A549 (cell line): Measurements from ENCODE around the gene NDRG2. TPM values are rescaled to one million over a fixed set of nuclear protein-coding genes. Genes with fewer than 3 reads are reported as not detected.

ENCODE experiments used
- ATAC-seq, 2 experiments: fragments of 200-7000 bp in 1 of 2; fragments of >200 bp in 1 of 2; cut with Nextera tagmentation in 1 of 2; cut with Tn5 transposase in 1 of 2; 3 replicates each; pipeline versions ENCODE4 v1.8.0 to v1.9.1; 2018 to 2020; ENCODE audit warnings: mild to moderate bottlenecking in 1 of 2, moderate library complexity in 1 of 2
- CTCF ChIA-PET: fragments of 300-600 bp; sonication (Branson Sonifier 250); formaldehyde crosslinking; extraction: SDS; loops from one replicate; lab custom pipeline; 2021; ENCODE audit warnings: antibody characterized with exemption, inconsistent platforms; lab: Yijun Ruan, JAX
- POLR2A ChIA-PET: fragments of 350-600 bp; formaldehyde crosslinking; extraction: SDS; loops from one replicate; lab custom pipeline; 2021; ENCODE audit warnings: antibody characterized with exemption, inconsistent platforms; lab: Yijun Ruan, JAX
- DNase-seq, 2 experiments: peaks; one replicate each; pipeline versions ENCODE4 v3.0.0 to v3.0.0-alpha.2; 2011 to 2016; ENCODE audit warnings: low read depth in 1 of 2, low spot score in 1 of 2
- FAIRE-seq: peaks from 2 replicates; lab custom pipeline; 2011; peaks lifted over from hg19 to GRCh38; lab: Jason Lieb, UNC
- H3K27ac ChIP-seq, 2 experiments: fragments of >200 bp; sonication (Bioruptor Twin); formaldehyde crosslinking; 3 replicates each; pipeline ENCODE4 v1.5.1; 2016 to 2017
- H3K4me1 ChIP-seq: fragments of >200 bp; sonication (Bioruptor Twin); formaldehyde crosslinking; 3 replicates; pipeline ENCODE4 v1.6.1; 2016
- H3K4me2 ChIP-seq: fragments of >200 bp; sonication (Bioruptor Twin); formaldehyde crosslinking; 3 replicates; pipeline ENCODE4 v1.6.1; 2016
- H3K4me3 ChIP-seq: fragments of >200 bp; sonication (Bioruptor Twin); formaldehyde crosslinking; 3 replicates; pipeline ENCODE4 v1.5.1; 2016
- H3K9me3 ChIP-seq: fragments of >200 bp; sonication (Bioruptor Twin); formaldehyde crosslinking; 3 replicates; pipeline ENCODE4 v1.6.1; 2016
- ATOH8 ChIP-seq: fragments of 250-450 bp; sonication (Bioruptor Pico); IDR thresholded peaks from 2 replicates; pipeline ENCODE4 v1.5.0; 2020; ENCODE audit warnings: low read depth, mild to moderate bottlenecking, moderate library complexity
- BCL3 ChIP-seq: fragments of >200 bp; sonication (Bioruptor Twin); formaldehyde crosslinking; IDR thresholded peaks from 3 replicates; pipeline ENCODE4 v1.6.1; 2016
- E2F6 ChIP-seq: IDR thresholded peaks from 2 replicates; pipeline ENCODE4 v1.6.1; 2012; ENCODE audit warnings: low read depth, borderline replicate concordance
- FOSL2 ChIP-seq, 2 experiments: fragments of 450-650 bp in 1 of 2; fragments of >200 bp in 1 of 2; sonication (Bioruptor Twin) in 1 of 2; formaldehyde crosslinking; IDR thresholded peaks; 2 replicates each; pipeline versions ENCODE4 v1.5.0 to v1.6.1; 2016 to 2020; ENCODE audit warnings: mild to moderate bottlenecking in 1 of 2, moderate library complexity in 1 of 2
- HES2 ChIP-seq: fragments of >200 bp; sonication (Bioruptor Twin); formaldehyde crosslinking; IDR thresholded peaks from 2 replicates; pipeline ENCODE4 v1.6.1; 2016
- HEYL ChIP-seq: fragments of 250-450 bp; sonication (Bioruptor Pico); IDR thresholded peaks from 2 replicates; pipeline ENCODE4 v1.8.0; 2021; ENCODE audit warnings: mild to moderate bottlenecking, moderate library complexity
- HOXB13 ChIP-seq: fragments of 250-450 bp; sonication (Bioruptor Pico); IDR thresholded peaks from 2 replicates; pipeline ENCODE4 v1.5.0; 2020; ENCODE audit warnings: low read depth, mild to moderate bottlenecking, moderate library complexity
- JUN ChIP-seq, 2 experiments: fragments of >200 bp; sonication (Bioruptor Twin); formaldehyde crosslinking; IDR thresholded peaks; 2 replicates in 1 of 2; 3 replicates in 1 of 2; pipeline ENCODE4 v1.6.1; 2016 to 2017
- NFE2L2 ChIP-seq: fragments of 150-350 bp; conservative IDR thresholded peaks from 2 replicates; pipeline ENCODE4 v1.6.1; 2014; ENCODE audit warnings: low read length
- NPAS2 ChIP-seq: fragments of 250-450 bp; sonication (Bioruptor Pico); IDR thresholded peaks from 2 replicates; pipeline ENCODE4 v1.8.0; 2022; ENCODE audit warnings: mild to moderate bottlenecking, moderate library complexity, borderline replicate concordance
- PHF8 ChIP-seq: fragments of 200-600 bp; sonication (generic); IDR thresholded peaks from 2 replicates; pipeline ENCODE4 v1.6.1; 2016; ENCODE audit warnings: low read depth, mild to moderate bottlenecking, antibody characterized with exemption, moderate library complexity, borderline replicate concordance
- SREBF2 ChIP-seq: fragments of 450-650 bp; IDR thresholded peaks from 2 replicates; pipeline ENCODE4 v1.6.1; 2014; ENCODE audit warnings: mild to moderate bottlenecking, moderate library complexity
- TFCP2L1 ChIP-seq: fragments of 250-450 bp; sonication (Bioruptor Pico); IDR thresholded peaks from 2 replicates; pipeline ENCODE4 v1.5.0; 2021; ENCODE audit warnings: mild to moderate bottlenecking
- TP53 ChIP-seq: fragments of 250-450 bp; sonication (Bioruptor Pico); IDR thresholded peaks from 2 replicates; pipeline ENCODE4 v1.5.0; 2021; ENCODE audit warnings: mild to moderate bottlenecking, moderate library complexity
- ZC3H11A ChIP-seq: fragments of 450-650 bp; IDR thresholded peaks from 2 replicates; pipeline ENCODE4 v1.6.1; 2014; ENCODE audit warnings: antibody characterized with exemption, mild to moderate bottlenecking
- ZNF302 ChIP-seq: fragments of 250-450 bp; sonication (Bioruptor Pico); IDR thresholded peaks from 2 replicates; pipeline ENCODE4 v1.9.0; 2021; ENCODE audit warnings: inconsistent platforms, mild to moderate bottlenecking, moderate library complexity
- WGBS: methylation state at CpG from one replicate; pipeline ENCODE4 v1.1.6; 2017; ENCODE audit errors: missing lambda C conversion rate; 5-methylcytosine and 5-hydroxymethylcytosine counted together
- polyA plus RNA-seq, 4 experiments: library from polyadenylated mRNA; depleted of rRNA in 3 of 4; stranded (reverse); fragments of >200 nt; fragmentation: RNase III in 1 of 4; extraction: RNeasy Plus Mini Kit Qiagen cat#74134 plus additional on column Dnase treatment in 1 of 4; gene quantifications; 2 replicates in 3 of 4; 3 replicates in 1 of 4; pipeline ENCODE4 v1.2.3, GENCODE V29; 2011 to 2017

Gene NDRG2
- polyA plus RNA-seq, 2 of the 4 experiments (the other 2 are of a cell fraction) = 4.7 to 6.8 TPM

GRCh38 chr14:20989787-20990600 is 34.9 kb downstream of the NDRG2 start, which contains the start of gene METTL17 (continued):
- peak; percentile 70; the same call in 1 of the 2 replicates for TF ChIP-seq PHF8

GRCh38 chr14:20989471-20989786 is 35.4 kb downstream of the NDRG2 start:
- CTCF ChIA-PET = interaction anchor here (0.6 to 17.7 kb wide), 4 partner anchors 16 to 488 kb away, joined by 3 to 186 read pairs (median 7); no protein-coding TSS in a partner anchor

GRCh38 chr14:20988717-20989470 is 36.0 kb downstream of the NDRG2 start:
- Histone ChIP-seq H3K4me3 (peak overlapping the region; percentile 69), H3K4me2 (peak overlapping the region; percentile 74), H3K9me3 (no peaks in the 10 kb centered on the region), H3K27ac (peak overlapping the region; percentile 76 to 91), H3K4me1 (peaks cover 32% of the 10 kb centered on the region)
- ATAC-seq = no peak
- DNase-seq = no peak
- ChIA-PET POLR2A (interaction anchor here (0.7 kb wide), 1 partner anchor 28 kb away, joined by 4 read pairs; no protein-coding TSS in a partner anchor), CTCF (interaction anchor here (0.6 to 17.7 kb wide), 5 partner anchors 16 to 489 kb away, joined by 3 to 186 read pairs (median 7); no protein-coding TSS in a partner anchor)
- TF ChIP-seq NFE2L2 = no peak
- no peak for TF ChIP-seq HES2
- TF ChIP-seq NPAS2 (CRISPR knock-in tag) = no peak
- no peak for TF ChIP-seq TFCP2L1
- TF ChIP-seq ATOH8 = no peak
- TF ChIP-seq TP53 (CRISPR knock-in tag) = no peak
- TF ChIP-seq FOSL2 (IDR thresholded peaks at IDR 0.05) = no peak
- no peak for TF ChIP-seq FOSL2 (CRISPR knock-in tag; IDR thresholded peaks at IDR 0.05)
- no peak for TF ChIP-seq HEYL (CRISPR knock-in tag)
- no peak for FAIRE-seq
- 82% methylated on average over 15 of the region's 15 CpGs for WGBS

More at GRCh38 chr14:20989471-20989786, 35.4 kb downstream of the NDRG2 start:
- TF ChIP-seq E2F6 = 0 out of 2 replicates have a peak, but pooled peaks have one; percentile 8
- TF ChIP-seq NPAS2 (CRISPR knock-in tag) = no peak
- 0 out of 5 replicates have a peak, but pooled peaks of 1 of the 2 experiments have one; percentile 48 for TF ChIP-seq JUN (IDR thresholded peaks at IDR 0.05)
- TF ChIP-seq HOXB13 (CRISPR knock-in tag) = no peak
- TF ChIP-seq BCL3 = peak; percentile 58; the same call in 1 of the 3 replicates
- no peak for TF ChIP-seq ZNF302 (CRISPR knock-in tag)
- TF ChIP-seq ZC3H11A = no peak
- TF ChIP-seq SREBF2 = no peak
- no peak for TF ChIP-seq TP53 (CRISPR knock-in tag)
- TF ChIP-seq, all 56 proteins: peak for 3
- Histone ChIP-seq H3K4me1 (peaks cover 32% of the 10 kb centered on the region), H3K27ac (peak overlapping the region; percentile 76 to 91), H3K4me2 (peak overlapping the region; percentile 74), H3K9me3 (no peaks in the 10 kb centered on the region), H3K4me3 (peak overlapping the region; percentile 69)
- 2% methylated on average over 6 of the region's 11 CpGs for WGBS
- no peak for DNase-seq
- no peak for ATAC-seq
- POLR2A ChIA-PET = interaction anchor here (0.7 kb wide), 1 partner anchor 28 kb away, joined by 4 read pairs; no protein-coding TSS in a partner anchor
- FAIRE-seq = no peak
